ENCODE data around the gene DUSP9.

The DUSP9 gene

DNA sequence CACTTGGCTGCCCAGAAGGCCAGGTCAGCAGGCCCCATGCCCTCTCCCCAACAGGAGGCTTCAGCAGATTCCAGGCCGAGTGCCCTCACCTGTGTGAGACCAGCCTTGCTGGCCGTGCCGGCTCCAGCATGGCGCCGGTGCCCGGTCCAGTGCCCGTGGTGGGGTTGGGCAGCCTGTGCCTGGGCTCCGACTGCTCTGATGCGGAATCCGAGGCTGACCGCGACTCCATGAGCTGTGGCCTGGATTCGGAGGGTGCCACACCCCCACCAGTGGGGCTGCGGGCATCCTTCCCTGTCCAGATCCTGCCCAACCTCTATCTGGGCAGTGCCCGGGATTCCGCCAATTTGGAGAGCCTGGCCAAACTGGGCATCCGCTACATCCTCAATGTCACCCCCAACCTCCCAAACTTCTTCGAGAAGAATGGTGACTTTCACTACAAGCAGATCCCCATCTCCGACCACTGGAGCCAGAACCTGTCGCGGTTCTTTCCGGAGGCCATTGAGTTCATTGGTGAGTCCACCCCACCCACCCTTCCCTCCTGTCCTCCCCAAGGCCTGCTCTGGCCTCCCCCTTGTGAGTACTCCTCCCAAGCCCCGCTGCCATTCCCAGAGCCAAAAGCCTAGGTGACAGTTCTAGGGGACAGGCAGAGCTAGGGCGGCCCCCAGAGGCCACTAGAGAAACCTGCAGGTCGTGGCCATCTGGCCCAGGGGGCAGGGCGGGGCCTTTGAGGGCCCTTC lies 2.3 kb downstream of the DUSP9 start:
- no peak for DNase-seq (ENCODE audit: low read depth)

DNA sequence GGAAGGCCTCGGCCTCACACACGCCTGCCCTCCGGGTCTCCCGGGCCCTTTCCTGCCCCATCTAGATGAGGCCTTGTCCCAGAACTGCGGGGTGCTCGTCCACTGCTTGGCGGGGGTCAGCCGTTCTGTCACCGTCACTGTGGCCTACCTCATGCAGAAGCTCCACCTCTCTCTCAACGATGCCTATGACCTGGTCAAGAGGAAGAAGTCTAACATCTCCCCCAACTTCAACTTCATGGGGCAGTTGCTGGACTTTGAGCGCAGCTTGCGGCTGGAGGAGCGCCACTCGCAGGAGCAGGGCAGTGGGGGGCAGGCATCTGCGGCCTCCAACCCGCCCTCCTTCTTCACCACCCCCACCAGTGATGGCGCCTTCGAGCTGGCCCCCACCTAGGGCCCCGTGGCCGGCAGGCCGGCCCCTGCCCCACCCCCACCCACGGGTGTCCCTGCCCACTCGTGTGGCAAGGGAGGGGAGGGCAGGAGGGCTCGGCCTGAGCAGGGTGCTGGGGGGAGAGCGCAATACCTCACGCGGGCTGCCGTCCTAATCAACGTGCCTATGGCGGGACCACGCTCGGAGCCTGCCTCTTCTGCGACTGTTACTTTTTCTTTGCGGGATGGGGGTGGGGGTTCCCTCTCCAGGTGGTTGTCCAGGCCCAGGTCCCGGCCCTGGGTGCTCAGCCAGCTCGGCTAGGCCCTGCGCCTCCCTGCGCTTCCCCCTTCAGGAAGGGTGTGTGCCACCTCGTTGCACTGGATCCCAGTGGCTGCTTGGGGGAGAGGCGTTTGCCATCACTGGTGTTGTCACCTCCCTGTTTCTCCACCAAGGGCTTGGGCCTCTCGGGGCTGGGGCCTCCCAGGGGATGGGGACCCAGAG lies 3.1 kb downstream of the DUSP9 start:
- DNase-seq (ENCODE audit: low read depth) = no peak

DNA sequence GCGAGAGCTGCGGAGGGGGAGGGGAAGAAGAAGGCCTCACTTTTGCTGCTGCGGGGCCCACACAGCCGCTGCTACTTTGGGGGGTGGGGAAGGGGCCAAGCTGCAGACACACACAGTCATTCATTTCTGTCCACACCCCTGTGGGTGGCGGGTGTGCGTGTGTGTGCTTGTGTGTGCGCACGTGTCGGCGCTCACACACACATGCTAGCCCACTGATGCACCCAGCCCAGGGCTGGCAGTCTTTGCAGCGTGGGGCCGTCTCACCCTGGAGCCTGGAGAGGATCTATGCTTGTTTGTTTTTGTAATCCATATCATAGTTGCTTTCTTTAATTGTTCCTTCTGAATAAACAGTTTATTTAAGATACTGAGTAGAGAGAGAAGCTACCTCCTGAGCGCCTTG lies 4.0 kb downstream of the DUSP9 start:
- no peak for DNase-seq (ENCODE audit: low read depth)

DNA sequence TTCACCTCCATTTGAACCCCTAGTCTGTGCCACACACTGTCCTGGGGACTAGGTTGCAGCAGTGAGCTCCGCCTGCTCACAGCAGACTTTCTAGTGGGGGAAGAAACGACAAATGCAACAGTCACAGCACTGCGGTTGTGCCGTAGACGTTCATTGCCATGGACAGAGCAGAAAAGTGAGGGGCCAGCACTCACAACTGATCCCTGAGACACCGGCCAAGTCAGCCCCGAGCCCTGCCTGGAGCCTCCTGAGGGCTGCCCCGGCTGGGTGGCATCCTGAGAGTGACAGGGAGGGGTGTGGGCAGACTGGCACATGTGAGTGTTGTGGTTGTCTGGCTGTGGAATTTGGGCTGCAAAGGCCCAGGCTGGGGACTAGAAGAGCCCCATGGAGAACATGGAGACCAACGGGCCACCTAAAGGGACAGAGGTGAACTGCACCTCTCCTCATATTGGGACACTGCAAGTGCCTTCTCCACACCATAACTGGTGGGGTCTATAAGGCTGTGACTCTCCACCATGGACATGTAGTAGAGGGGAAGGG lies 4.6 kb downstream of the DUSP9 start:
- DNase-seq (ENCODE audit: low read depth) = no peak

DNA sequence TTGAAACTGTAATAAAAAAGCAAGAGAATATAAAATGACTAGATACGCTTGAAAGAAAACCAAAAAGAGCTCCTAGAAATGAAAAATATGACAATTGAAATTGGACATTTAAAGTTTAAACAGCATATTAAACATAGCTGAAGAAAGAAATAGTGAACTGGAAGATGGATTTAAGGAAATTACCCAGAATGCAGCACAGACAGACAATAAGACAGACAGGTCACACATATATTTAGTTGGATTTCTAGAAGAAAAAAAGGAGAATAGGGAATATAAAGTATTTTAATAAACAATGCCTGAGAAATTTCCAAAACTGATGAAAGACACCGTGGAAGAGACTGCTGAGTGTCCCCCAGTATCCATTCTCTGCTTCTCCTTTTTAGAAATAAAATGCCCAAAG lies 6.6 kb downstream of the DUSP9 start:
- DNase-seq (ENCODE audit: low read depth) = no peak

DNA sequence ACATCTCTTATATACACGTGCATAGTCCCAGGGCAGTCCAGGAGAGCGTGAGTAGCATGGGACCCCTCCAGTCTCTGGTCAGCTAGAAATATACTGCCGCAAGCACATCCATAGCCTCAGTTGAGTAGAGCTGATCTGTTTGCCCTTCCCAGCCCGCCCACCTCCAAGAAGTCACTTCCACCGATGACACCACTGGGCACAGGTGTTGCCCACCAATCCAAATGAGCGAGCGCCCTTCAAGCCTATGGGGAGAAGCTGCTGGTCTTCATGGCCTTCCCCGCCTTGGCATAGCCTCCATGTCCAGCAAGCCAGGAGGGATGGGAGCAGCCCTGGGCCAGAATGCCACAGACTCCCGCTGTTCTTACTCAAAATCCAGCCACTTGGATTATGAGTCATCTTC lies 10.2 kb downstream of the DUSP9 start:
- DNase-seq (ENCODE audit: low read depth) = no peak

DNA sequence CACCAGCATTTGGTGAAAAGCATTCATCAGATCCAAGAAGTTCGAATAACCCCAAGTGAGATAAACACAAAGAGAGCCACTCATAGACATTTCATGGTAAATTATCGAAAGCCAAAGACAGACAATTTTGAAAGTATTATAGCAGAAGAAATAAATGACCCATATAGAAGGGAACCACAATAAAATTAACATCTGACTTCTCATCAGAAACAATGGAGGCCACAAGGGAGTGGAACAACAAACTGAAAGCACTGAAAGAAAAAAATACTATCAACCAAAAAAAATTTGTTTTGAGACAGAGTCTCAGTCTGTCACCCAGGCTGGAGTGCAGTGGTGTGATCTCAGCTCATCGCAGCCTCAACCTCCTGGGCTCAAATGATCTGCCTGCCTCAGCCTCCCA lies 12.3 kb downstream of the DUSP9 start:
- no peak for DNase-seq (ENCODE audit: low read depth)

DNA sequence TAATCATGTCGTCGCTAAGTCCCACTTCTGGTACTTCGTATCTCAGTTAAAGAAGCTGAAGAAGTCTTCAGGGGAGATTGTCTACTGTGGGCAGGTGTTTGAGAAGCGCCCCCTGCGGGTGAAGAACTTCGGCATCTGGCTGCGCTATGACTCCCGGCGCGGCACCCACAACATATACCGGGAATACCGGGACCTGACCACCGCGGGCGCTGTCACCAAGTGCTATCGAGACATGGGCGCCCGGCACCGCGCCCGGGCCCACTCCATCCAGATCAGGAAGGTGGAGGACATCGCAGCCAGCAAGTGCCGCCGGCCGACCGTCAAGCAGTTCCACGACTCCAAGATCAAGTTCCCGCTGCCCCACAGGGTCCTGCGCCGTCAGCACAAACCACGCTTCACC lies 15.3 kb downstream of the DUSP9 start:
- no peak for DNase-seq (ENCODE audit: low read depth)

DNA sequence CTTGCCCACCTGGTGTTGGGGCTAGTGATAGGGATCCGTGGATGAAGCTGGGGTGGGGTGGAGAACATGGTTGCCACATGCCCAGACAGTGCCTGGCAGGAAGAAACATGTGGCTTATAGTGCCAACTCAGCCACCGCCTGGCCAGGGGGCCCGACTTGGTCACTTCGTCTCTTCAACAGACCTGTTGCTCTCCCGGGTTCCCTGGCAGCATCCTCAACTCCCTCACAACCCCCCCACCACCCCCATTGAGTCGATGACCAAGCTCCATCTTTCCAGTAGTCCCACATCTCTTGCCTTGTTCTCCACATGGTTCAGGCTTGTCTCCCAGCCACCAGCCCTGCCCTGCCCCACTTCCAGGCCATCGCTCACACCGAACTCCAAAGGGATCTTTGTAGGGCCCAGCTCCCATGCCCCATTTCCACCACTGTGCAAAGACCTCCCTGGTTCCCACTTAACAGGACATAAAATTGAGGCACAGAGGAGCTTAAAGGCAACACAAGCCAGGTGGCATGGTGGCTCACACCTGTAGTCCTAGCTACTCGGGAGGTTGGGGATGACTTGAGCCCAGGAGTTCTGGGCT lies 18.8 kb downstream of the DUSP9 start:
- DNase-seq (ENCODE audit: low read depth) = no peak

DNA sequence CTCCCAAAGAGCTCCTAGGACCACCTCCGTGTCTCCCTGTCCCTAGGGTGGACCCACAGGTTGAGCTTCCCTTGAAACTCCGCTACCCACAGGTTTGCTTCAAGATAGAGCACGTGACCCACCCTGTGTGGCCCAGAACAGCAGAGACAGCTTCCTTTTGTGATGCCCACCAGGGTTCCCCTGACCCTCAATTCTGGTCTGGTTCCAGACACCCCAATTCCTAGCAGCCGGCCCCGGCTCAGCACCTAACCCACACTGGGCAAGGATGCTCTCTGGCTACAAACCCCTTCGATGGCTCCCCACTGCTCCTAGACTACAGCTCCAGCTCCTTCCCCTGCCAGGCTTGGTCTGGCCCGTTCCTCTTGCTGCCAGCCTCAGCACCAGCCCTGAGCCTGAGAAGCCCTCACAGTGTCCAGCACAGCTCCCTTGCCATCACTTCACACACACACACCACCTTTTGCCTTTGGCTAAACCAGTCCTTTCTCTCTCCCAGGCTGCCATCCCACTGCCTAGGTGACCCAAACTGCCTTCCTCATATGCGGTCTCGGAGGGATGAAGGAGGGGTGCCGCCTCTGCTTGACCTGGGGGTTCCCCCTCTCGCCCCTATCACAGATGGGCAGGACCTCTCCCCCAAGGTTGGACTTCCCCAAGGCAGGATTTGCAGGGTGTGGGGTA lies 20.4 kb downstream of the DUSP9 start:
- no peak for DNase-seq (ENCODE audit: low read depth)

DNA sequence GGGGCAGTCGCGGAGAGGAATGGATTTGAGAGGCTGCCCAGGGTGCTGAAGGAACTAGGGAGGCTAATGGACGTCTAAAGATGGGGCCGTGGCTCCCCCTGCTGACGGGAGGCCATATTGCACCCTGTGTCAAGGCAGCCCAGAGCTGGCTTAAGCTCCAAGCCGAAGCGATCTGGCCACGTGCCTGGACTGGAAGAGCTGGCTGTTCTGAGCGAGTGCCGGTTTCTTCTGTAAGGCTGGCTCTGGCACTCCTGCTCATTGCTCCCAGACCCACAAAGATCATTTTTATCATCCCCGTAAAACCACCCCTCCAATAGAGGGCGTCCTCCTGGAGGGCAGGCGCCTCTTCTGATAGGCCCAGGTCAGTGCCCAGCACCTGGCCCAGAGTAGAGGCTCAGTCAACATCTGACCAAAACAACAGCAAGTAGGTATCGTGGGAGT lies 21.0 kb downstream of the DUSP9 start:
- DNase-seq (ENCODE audit: low read depth) = peak; percentile 48

DNA sequence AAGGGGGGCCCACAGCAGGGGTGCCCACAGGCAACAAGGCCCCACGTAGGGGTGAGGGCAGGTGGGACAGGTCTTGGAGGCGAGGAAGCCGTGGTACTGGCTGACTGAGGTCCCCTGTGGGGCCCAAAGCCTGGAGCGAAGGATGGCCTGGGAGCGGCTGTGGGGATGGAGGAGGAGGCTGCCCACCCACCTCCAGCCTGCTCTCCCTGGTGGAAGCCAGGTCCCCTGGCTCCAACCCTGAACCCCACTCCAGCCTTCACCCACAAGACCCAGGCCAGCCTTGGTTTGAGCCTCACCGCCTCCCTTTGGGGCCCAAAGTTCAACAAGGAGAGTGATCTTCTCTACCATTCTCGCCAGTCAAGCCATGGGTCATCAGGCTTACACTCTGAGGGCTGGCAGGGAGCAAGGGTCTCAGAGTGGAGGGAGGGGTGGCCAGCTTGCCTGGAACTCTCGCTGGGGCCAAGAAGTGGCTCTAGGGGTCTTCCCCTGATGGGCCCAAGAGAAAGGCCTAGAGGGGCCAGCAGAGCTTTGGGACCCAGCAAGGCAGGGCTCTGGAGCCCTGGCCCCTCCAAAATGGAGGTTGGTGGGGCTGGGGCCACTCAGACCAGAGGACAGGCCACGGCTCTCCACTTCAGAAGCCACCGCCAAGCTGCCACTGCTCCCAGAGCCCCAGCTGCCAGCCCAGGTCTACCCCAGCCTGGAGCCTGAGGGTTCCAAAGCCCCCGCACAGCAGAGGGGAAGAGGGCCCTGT lies 21.6 kb downstream of the DUSP9 start:
- DNase-seq (ENCODE audit: low read depth) = no peak

DNA sequence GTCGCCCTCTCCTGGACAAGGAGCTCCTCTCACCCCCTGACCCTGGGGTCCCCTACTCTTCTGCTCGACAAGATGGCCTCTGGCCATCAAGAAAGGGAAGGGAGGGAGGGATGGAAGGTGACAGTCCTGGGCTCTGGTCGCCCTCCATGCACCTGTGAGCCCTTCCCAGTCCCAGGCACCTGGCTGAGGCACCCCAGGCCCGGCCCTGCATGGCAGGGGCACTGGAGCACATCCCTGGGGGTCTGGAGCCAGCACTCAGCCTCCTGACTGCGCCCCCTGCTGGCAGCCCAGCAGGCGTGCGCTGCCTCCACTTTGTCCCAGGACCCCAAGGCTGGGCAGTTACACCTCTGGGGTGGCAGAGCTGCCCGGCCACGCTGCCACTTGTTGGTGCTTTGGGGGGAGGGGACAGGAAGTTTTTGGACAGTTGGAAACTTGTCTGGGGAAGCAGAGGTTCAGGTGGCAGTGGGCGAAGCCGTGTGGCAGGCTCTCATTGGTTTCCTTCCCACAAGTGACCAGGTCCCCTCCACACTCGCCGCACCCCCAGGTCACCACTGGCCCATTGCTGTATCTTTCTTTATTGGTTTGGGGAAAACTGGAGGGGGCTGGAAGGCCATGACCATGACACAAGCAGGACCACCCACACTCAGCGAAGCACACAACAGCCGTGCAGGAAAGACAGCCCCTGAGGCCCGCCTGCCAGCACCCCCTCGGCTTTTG lies 22.3 kb downstream of the DUSP9 start:
- DNase-seq (ENCODE audit: low read depth) = no peak

DNA sequence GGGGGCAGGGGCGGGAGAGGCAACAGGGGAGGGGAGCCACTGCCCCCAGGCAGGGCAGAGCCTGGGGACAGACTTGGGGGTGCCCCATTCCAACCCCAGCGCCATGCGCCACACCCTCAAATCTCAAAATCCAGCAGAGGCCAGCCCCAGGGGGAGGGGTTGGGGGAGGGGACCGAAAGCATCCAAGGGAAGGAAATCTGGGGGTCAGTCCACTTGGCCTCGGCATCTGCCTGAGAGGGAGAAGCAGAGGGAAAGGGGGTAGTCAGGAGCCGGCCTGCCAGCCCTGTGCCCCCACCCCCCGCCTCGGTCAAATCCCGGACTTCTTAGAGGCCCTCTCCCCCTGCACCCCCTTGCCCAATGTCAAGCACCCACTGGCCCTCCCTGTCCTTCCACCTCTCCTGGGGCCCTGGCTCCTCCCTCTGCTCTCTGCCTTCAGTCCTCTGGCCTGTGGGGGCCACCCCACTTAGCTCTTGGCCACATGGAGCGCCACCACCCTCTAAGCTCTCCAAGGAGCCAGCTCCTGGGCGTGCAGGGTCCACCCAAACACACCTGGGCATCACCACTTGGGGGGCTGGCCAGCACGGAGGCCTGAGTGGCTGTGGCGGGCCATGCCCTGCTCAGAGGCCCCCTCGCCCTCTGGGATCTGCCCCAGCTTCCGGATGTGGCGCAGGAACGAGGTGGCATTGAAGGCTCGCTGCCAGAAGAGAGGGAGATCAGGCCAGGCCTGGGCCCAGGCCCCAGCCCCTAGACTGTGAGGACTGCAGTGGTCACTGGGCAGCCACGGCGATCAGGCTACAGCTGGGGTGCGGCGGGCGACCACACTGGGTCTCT lies 23.1 kb downstream of the DUSP9 start:
- DNase-seq (ENCODE audit: low read depth) = no peak

DNA sequence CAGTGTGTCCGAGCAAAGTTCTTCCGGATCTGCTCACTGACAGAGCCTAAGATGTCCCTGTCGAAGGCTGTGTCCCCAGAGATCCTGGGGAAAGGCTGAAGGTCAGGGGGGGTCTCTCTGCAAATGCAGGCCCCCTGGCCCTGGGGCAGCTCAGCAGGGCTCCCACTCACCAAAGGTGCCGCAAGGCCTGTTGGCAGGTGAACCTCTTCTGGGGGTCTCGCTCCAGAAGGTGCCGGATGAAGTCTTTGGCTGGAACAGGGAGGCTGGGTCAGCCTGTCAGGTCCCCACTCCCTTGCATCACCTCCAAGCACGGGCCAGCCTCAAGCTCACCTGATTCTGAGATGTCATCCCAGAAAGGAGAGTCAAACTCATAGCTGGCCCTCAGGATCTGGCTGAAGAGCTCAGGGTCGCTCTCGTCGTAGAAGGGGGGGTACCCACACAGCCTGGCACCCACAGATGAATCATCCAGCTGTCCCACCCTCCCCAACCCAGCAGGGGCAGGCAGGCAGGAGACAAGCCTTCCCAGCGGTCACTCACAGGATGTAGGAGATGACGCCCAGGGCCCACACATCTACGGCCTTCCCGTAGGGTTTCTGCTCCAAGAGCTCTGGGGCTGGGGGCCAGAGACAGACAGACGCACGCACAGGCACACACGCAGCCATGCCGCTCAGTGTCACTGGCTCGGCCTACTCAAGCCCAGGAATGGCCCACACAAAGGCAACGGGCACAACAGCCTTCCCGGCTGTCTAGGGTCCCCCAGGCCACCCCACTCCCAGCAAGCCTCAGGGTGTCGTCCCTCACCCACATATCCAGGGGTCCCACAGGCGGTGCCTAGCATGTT lies 24.0 kb downstream of the DUSP9 start:
- no peak for DNase-seq (ENCODE audit: low read depth)

DNA sequence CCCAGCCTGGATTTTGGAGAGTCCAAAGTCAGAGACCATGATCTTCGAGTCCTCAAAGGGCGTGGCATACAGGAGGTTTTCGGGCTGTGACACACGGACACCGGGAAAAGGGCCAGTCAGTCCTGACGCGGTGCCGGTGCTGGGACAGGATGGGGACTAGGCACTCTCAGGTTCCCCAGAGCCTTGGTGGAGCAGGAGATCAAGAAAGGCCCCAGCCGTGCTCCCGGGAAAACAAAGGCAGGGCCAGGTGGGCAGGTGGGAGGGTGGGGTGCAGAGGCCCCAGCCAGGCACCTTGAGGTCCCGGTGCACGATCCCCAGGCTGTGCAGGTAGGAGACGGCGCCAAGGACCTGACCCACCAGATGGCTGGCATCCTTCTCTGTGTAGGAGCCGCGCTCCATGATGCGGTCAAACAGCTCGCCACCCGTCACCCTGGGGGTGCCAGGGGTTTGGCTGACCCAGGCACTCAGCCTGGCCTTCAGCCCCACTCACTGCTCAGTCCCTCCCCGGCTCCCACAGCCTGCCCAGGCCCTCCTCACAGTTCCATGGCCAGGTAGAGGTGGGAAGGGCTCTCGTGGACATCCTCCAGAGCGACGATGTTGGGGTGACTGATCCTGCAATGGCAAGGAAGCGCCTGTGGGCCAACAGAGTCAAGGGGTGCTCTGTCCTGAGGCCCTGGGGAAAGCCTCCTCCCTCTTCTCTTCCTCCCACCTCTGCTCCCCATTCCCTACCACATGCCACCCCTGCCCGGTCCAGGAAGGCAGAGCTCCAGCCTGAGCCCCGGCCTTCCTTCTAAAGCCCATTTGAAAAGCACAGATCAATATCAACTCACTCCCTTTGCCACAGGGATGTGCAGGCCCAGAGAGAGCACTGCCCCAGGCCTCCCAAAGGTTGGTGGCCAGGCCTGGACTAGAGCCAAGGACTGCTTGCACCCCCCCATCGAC lies 24.9 kb downstream of the DUSP9 start:
- DNase-seq (ENCODE audit: low read depth) = no peak

DNA sequence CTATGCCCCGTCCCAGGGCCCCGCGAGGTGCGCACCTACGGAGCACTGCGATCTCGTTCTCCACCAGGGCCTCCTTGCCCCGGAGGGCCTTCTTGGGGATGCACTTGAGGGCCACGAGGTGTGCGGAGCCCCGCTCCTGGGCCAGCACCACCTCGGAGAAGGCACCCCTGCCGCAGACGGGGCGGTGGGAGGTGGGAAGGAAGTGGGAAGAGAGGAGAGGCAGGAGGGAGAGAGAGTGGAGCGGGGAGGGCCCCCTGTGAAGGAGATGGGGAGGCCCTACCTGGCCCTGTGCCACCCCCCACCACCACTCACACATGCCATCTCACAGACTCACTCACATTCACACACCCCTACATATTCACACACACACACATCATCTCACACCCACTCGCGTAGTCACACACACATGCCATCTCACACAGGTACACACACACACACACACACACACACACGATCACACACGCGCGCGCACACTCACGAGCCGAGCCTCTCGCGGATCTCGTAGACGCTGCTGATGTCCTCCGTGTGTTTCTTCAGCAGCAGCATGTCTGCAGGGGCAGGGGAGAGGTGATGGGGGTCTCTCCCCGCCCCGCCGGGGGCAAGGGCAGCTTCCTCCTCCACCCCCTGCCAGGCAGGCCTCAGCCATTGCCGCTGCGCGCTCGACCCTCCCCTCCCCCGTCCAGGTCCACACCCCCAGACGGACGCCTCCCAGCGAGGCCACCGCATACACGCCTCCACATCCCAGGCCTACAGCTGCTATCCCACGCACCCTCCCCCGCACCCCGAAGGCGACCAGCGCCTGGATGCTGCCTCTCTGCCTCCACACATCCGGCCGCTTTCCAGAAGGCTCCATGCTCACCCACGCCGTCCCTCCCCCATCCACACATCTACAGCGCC lies 25.8 kb downstream of the DUSP9 start:
- DNase-seq (ENCODE audit: low read depth) = no peak

Measured in stromal cell of bone marrow (primary cell).